Activated T-helper 9 cell treated with anti-CD3 and anti-CD28 coated beads, Interleukin-2, amount 50 U/mL, for 16 hours (primary cell): ENCODE measurements around the gene GSTA3.
"Not testable (repeated sequence)": the region's sequence is repeated elsewhere in the genome, so short reads cannot be mapped to it uniquely, and the experiment has no call there.

Experiments
- DNase-seq: peaks from one replicate; pipeline ENCODE4 v3.0.0-alpha.2; 2020; ENCODE audit warnings: low read depth

The GSTA3 gene

DNA sequence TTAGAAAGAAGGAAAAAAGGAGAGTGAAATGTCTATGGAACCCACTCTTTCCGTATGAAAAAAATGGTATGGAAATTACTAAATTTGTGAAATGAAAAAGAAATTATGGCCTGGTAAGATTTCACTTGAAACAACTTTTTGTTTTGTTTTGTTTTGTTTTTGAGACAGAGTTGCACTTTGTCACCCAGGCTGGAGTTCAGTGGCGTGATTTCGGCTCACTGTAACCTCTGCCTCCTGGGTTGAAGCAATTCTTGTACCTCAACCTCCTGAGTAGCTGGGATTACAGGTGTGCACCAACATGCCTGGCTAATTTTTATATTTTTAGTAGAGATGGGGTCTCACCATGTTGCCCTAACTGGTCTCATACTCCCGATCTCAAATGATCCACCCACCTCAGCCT lies 51.1 kb downstream of the GSTA3 start:
- DNase-seq = no peak

DNA sequence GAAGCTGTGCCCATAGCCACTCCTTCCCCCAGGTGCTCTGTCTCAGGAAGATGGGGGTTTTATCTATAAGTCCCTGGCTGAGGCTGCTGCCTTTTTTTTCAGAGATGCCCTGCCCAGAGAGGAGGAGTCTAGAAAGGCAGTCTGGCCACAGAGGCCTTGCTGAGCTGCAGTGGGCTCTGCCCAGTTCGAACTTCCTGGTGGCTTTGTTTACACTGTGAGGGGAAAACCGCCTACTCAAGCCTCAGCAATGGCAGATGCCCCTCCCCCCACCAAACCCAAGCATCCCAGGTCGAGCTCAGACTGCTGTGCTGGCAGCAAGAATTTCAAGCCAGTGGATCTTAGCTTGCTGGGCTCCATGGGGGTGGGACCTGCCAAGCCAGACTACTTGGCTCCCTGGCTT lies 53.4 kb downstream of the GSTA3 start:
- not testable (repeated sequence) for DNase-seq

DNA sequence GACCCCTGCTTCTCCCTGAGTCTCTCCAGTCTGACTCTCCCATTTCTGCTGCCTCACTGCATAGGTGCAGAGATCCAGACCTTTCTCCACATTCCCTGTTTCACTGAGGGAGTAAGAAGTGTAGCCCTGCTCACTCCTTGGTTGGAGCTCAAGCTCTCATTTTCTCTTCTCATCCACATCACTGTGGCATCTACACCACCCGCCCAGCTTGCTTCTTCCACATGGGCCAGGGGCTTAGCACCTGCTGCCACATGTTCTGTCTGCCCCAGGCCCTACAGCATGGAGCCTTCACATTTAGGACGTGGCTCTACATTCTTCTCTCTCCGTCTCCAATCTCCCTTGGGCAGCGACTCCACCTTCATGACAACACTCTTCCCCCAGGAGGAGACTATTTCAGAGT lies 60.4 kb downstream of the GSTA3 start:
- no peak for DNase-seq
